Subcutaneous adipose tissue (tissue), 4 donors: ENCODE results near the gene PCTP. TPM values are rescaled to one million over a fixed set of nuclear protein-coding genes. Genes with fewer than 3 reads are reported as not detected.

ENCODE experiments used
- CTCF ChIP-seq: fragments of 450-650 bp; IDR thresholded peaks from one replicate; pipeline ENCODE4 v1.5.1; 2016; ENCODE audit warnings: low read depth, mild to moderate bottlenecking, control low read depth, antibody characterized with exemption, moderate library complexity
- total RNA-seq, 4 donors: library from RNA; depleted of rRNA; stranded (reverse); fragments of >200 nt; gene quantifications; one replicate each; pipeline ENCODE4 v1.1.0, GENCODE V29; 2016

PCTP gene
- total RNA-seq, 4 donors from 2014 or later = 24.9 to 32.3 (median 26.5) TPM

GRCh38 chr17:55720919-55721836, 29.7 kb upstream of the PCTP start:
- TF ChIP-seq CTCF = no peak

GRCh38 chr17:55722016-55722736, 28.7 kb upstream of the PCTP start:
- TF ChIP-seq CTCF = no peak

- TF ChIP-seq CTCF = no peak
Measured at GRCh38 chr17:55722742-55723487, 27.9 kb upstream of the PCTP start, which contains the start of gene TMEM100. TMEM100 (minus strand) TSS chr17:55722864; CDS start chr17:55721070, 1,794 bp downstream.

- no peak for TF ChIP-seq CTCF
Measured at GRCh38 chr17:55723488-55723848, 27.4 kb upstream of the PCTP start.

- no peak for TF ChIP-seq CTCF
Measured at GRCh38 chr17:55726440-55726839, 24.4 kb upstream of the PCTP start.

DNA sequence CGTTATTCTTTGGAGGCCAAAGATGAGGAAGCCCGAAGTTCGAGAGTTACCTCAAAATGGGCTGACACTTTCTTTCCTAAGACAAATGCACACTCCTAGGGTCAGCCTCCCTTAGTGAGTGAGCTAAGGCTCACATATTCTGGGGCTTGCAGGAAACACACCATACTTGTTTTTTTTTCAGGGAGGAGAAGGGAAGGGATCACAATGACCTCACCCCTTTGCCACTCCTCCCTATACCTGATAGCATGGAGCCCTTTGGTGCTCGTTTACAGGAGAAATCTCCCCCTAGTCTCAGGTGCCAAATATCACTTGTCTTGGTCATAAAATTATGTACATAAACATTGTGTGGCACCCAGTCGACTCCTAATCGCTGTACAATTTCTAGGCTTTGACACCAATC, 23.6 kb upstream of the PCTP start:
- TF ChIP-seq CTCF = no peak
